IPS DF 6.9 (cell line): ENCODE data around the gene MIPEP.

ENCODE experiments used
- DNase-seq: peaks from one replicate; pipeline ENCODE4 v3.0.0-alpha.2; 2013; ENCODE audit warnings: low read depth, low spot score
- H3K27ac ChIP-seq: one replicate; pipeline ENCODE4 v1.5.1; 2013; ENCODE audit warnings: low read length, control low read depth
- H3K27me3 ChIP-seq: 2 replicates; pipeline ENCODE4 v1.6.1; 2013; ENCODE audit warnings: mild to moderate bottlenecking, low read length; ENCODE audit not compliant: control insufficient read depth, insufficient read depth
- H3K36me3 ChIP-seq: 2 replicates; pipeline ENCODE4 v1.6.1; 2013; ENCODE audit warnings: low read length; ENCODE audit not compliant: control insufficient read depth, insufficient read depth
- H3K4me1 ChIP-seq: 2 replicates; pipeline ENCODE4 v1.6.1; 2013; ENCODE audit warnings: low read length; ENCODE audit not compliant: control insufficient read depth, insufficient read depth
- H3K4me3 ChIP-seq: 2 replicates; pipeline ENCODE4 v1.5.1; 2013; ENCODE audit warnings: mild to moderate bottlenecking, low read length
- H3K9me3 ChIP-seq: 2 replicates; pipeline ENCODE4 v1.6.1; 2013; ENCODE audit warnings: low read length, inconsistent platforms; ENCODE audit not compliant: control insufficient read depth, insufficient read depth
- WGBS: extraction: QIAGEN DNeasy Blood & Tissue Kit; methylation state at CpG from one replicate; pipeline ENCODE4 v1.1.7; 2013; ENCODE audit warnings: mixed read lengths, missing lambda C conversion rate; ENCODE audit not compliant: insufficient read length, insufficient coverage; 5-methylcytosine and 5-hydroxymethylcytosine counted together

MIPEP gene

DNA sequence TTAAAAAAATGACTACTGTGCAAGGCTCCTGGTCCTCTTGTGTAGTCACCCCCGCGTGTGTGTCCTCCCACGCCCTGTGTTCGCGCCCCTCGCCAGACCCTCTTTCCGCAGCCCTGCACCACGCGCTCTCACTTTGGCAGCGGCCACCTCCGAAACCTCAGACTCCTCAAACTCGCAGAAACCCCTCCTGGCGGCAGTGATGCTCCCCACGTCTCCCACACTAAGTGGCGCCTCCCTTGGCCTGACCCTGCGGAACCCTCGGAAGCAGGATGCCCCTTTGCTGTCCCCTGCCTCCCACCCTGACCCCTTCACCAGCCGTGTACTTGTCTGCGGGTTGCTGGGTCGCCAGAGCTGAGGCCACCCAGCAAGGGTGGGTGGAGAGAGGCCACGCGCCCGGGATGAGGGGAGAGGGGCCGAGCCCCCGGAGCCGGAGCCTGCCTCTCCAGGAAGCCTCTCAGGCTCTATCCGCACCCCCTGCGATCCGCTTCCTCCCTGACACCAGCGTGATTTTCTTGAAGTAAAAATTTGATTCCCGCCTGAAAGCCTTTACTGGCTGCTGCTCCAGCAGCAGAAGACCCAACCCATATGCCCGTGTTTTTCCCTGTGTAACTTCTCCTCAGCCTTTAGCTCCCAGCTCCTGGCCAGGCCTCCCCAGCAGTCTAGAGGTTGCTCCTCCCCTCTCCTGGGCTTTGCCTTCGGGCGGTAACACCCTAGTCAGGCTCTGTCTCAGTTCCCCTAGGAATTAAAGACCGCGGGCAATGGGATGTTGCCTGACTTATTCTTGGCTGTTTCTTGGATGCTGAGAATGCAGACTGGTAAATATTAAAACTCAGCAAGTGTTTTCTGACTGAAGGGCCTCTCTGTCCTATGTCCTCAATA is 55.2 kb downstream of the MIPEP start:
- Histone ChIP-seq H3K4me3 (no peak overlapping the region), H3K27me3 (no peaks in the 10 kb centered on the region), H3K36me3 (no peaks in the 10 kb centered on the region), H3K9me3 (no peaks in the 10 kb centered on the region), H3K27ac (no peak overlapping the region), H3K4me1 (no peaks in the 10 kb centered on the region)
- no CpG with 5 or more reads among the region's 36 CpGs for WGBS
- no peak for DNase-seq

DNA sequence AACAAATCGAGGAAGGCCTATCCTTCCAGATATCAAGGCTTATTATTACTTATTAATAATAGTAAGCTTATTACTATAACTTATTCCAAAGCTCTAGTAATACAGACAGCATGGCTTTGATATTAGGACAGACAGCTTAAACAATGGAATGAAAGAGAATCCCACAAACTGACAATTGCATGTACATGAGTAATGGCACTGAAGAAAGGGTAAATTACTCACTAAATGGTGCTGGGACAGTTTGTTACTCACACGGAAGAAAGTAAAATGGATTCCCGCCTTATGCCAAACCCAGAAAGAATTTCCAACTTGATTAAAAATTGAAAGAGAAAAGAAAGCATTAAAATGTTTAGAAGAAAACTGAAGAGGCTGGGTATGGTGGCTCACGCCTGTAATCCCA is 60.3 kb downstream of the MIPEP start:
- H3K27ac ChIP-seq, result no peak overlapping the region

DNA sequence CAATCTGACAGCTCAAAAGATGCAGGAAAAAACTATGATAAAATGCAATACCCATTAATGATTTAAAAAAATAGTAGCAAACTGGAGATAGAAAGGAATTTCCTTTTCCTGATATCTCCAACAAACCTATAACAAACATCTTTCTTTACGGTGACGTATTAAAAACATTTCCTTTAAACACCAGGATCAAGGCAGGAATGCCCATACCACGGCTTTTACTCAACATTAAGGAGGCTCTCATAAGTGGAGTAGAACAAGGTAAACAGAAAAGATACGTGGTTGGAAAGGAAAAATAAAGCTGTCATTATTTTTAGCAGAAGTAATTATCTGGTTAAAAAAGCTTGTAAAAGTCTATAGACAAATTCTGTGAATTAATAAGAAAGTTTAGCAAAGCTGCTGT is 61.1 kb downstream of the MIPEP start:
- no peaks in the 10 kb centered on the region for H3K27me3 ChIP-seq
- H3K27ac ChIP-seq, result no peak overlapping the region
- WGBS, result 100% methylated on average over 2 of the region's 4 CpGs
- H3K9me3 ChIP-seq, result no peaks in the 10 kb centered on the region
- H3K4me3 ChIP-seq, result no peak overlapping the region
- no peaks in the 10 kb centered on the region for H3K4me1 ChIP-seq
- no peaks in the 10 kb centered on the region for H3K36me3 ChIP-seq
- no peak for DNase-seq

More for the DNA sequence above, 60.3 kb downstream of the MIPEP start:
- Histone ChIP-seq H3K36me3 (no peaks in the 10 kb centered on the region), H3K27me3 (no peaks in the 10 kb centered on the region), H3K4me1 (no peaks in the 10 kb centered on the region), H3K4me3 (no peak overlapping the region), H3K9me3 (no peaks in the 10 kb centered on the region)
- no peak for DNase-seq
- no CpG with 5 or more reads among the region's 4 CpGs for WGBS

DNA sequence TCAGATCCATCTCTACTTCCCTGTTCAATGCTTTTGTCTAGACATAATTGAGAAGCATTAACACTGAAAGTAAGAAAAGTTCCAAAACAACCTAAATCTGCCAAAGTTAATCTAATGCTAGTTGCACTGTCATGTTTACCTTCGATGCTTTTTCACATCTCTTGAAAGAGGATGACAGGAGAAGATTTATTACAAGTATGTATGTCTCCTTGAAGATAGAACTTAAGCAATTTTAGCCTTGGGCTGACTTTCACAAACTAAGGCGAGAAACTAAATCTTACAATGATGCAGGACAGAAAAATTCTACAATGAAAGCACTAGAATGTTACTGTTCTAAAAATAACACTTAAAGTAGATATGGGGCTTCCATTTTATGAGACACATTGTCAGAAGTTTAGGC is 64.0 kb downstream of the MIPEP start:
- WGBS, result no CpG with 5 or more reads among the region's 2 CpGs
- H3K27ac ChIP-seq, result no peak overlapping the region
- no peaks in the 10 kb centered on the region for H3K27me3 ChIP-seq
- no peaks in the 10 kb centered on the region for H3K9me3 ChIP-seq
- DNase-seq, result no peak
- no peaks in the 10 kb centered on the region for H3K36me3 ChIP-seq
- H3K4me3 ChIP-seq, result no peak overlapping the region
- no peaks in the 10 kb centered on the region; the same call in 1 of the 2 replicates for H3K4me1 ChIP-seq

DNA sequence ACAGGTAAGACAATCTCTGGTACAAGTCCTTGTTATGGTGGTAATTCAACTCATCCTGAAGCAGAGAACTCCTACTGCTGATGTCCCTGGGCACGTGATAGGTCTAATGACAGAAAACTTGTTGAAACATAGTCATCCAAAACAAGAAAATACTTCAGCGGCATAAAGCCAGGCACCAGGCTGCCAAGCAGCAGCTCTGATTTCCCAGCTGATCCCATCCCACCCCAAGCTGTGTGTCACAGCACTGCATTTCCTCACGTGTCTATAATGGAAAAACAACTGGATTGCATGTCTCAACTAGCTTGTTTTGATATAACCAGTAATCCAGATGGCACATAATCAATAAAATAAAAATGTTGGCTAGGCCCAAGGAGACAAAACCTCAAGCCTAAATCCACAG is 64.8 kb downstream of the MIPEP start:
- H3K4me3 ChIP-seq, result no peak overlapping the region
- no peak overlapping the region for H3K27ac ChIP-seq
- no CpG with 5 or more reads among the region's 3 CpGs for whole genome bisulfite sequencing
- no peaks in the 10 kb centered on the region; the same call in 1 of the 2 replicates for H3K4me1 ChIP-seq
- no peaks in the 10 kb centered on the region for H3K9me3 ChIP-seq
- no peaks in the 10 kb centered on the region for H3K27me3 ChIP-seq
- no peak for DNase-seq
- no peaks in the 10 kb centered on the region for H3K36me3 ChIP-seq

- WGBS, result no CpG with 5 or more reads among the region's 3 CpGs
- no peaks in the 10 kb centered on the region for H3K9me3 ChIP-seq
- H3K27me3 ChIP-seq, result no peaks in the 10 kb centered on the region
- no peaks in the 10 kb centered on the region for H3K36me3 ChIP-seq
- H3K27ac ChIP-seq, result no peak overlapping the region
- no peaks in the 10 kb centered on the region; the same call in 1 of the 2 replicates for H3K4me1 ChIP-seq
- DNase-seq, result no peak
- no peak overlapping the region for H3K4me3 ChIP-seq
Measured at GRCh38 chr13:23822252-23822824, 66.9 kb downstream of the MIPEP start.

- no peaks in the 10 kb centered on the region; the same call in 1 of the 2 replicates for H3K4me1 ChIP-seq
- WGBS, result no CpG with 5 or more reads among the region's 3 CpGs
- no peak overlapping the region; the same call in 1 of the 2 replicates for H3K4me3 ChIP-seq
- no peak overlapping the region for H3K27ac ChIP-seq
- H3K27me3 ChIP-seq, result no peaks in the 10 kb centered on the region
- H3K36me3 ChIP-seq, result no peaks in the 10 kb centered on the region
- DNase-seq, result no peak
- no peaks in the 10 kb centered on the region for H3K9me3 ChIP-seq
Measured at GRCh38 chr13:23820530-23820929, 68.7 kb downstream of the MIPEP start.

GRCh38 chr13:23817830-23818229 is 71.4 kb downstream of the MIPEP start:
- Histone ChIP-seq H3K4me3 (no peak overlapping the region), H3K9me3 (no peaks in the 10 kb centered on the region), H3K27me3 (no peaks in the 10 kb centered on the region), H3K27ac (no peak overlapping the region), H3K4me1 (no peaks in the 10 kb centered on the region; the same call in 1 of the 2 replicates), H3K36me3 (no peaks in the 10 kb centered on the region)
- no CpG with 5 or more reads among the region's 4 CpGs for WGBS
- DNase-seq, result no peak

- no CpG with 5 or more reads among the region's 2 CpGs for WGBS
Measured at GRCh38 chr13:23817136-23817535, 72.1 kb downstream of the MIPEP start.

GRCh38 chr13:23813635-23814034 is 75.6 kb downstream of the MIPEP start:
- Histone ChIP-seq H3K4me1 (no peaks in the 10 kb centered on the region), H3K27me3 (no peaks in the 10 kb centered on the region), H3K36me3 (no peaks in the 10 kb centered on the region), H3K9me3 (no peaks in the 10 kb centered on the region), H3K4me3 (no peak overlapping the region), H3K27ac (no peak overlapping the region)
- WGBS, result no CpG with 5 or more reads among the region's 3 CpGs
- no peak for DNase-seq

More at GRCh38 chr13:23817136-23817535, 72.1 kb downstream of the MIPEP start:
- H3K36me3 ChIP-seq, result no peaks in the 10 kb centered on the region
- H3K9me3 ChIP-seq, result no peaks in the 10 kb centered on the region
- no peak overlapping the region for H3K27ac ChIP-seq
- no peaks in the 10 kb centered on the region for H3K27me3 ChIP-seq
- H3K4me1 ChIP-seq, result no peaks in the 10 kb centered on the region; the same call in 1 of the 2 replicates
- no peak overlapping the region for H3K4me3 ChIP-seq
- DNase-seq, result no peak
